GM20431 (cell line): Measurements from ENCODE around the gene TMEM186.
"Not testable (repeated sequence)": the region's sequence is repeated elsewhere in the genome, so short reads cannot be mapped to it uniquely, and the experiment has no call there.

Experiments
- in situ Hi-C: fragments of 300-500 bp; cut with MseI, MboI; formaldehyde crosslinking; loops from one replicate; pipeline ENCODE4 v1.15.0; 2020; ENCODE audit warnings: low sequenced_read_pairs; ENCODE audit not compliant: unreplicated experiment

The TMEM186 gene

DNA sequence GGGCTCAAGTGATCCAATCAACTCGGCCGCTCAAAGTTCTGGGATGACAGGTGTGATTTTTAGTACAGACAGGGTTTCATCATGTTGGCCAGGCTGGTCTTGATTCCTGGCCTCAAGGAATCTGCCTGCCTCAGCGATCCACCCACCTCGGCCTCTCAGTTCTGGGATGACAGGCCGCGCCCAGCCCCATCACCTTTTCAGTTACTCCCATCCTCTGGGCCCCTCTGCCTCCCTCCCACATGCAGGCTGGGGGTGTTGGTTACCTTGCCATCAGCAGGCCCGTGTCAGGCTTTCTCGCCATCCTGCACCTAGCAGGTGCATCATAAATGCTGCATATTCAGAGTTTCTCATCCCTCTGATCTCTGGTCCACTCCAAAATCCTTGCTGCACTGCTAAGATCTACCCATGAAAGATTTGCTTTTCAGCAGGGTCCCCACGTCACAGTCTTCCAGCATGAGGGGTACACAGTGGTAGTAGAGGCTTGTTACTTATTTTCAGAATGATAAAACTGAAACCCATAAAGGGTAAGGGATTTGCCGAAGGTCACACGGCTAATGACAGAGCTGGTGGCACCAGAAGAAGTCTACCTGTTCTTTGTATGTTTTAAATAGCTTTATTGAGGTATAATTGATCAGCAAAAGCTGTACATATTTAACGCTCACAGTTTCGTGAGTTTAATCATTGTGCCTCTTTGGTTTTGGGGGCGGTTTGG, 16.8 kb upstream of the TMEM186 start:
- in situ Hi-C loops: no loop called here

DNA sequence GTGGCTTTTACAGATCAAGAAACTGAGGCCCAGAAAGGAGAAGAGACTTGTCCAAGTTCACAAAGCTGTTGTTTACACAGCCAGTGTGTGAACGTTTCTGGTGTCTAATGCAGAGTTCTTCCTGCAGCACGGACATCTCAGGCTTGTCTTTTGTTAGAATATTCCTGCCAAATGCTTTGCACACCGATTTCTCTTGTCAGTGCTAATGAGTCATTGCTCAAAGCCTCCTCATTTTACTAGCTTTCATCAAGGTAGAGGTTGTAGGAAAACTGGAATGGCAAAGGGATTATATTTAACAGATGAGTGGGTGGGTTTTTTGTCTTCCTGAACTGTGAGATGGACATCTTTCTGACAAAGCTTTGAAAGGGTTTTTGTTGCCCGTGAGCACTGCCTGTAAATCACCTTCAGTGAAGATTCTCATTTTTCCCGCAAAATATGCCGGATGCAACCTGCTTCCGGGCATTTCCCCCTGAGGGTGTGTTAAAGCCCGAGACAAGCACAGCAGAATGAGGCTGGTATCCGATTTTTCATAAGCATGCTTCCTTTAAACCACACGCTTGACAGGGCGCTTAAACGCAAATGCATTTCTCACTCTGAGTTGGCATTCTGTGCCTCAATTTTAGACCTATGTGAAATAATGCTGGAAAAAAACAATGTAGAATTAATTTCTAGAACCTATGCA, 14.9 kb upstream of the TMEM186 start:
- in situ Hi-C loops: no loop called here

DNA sequence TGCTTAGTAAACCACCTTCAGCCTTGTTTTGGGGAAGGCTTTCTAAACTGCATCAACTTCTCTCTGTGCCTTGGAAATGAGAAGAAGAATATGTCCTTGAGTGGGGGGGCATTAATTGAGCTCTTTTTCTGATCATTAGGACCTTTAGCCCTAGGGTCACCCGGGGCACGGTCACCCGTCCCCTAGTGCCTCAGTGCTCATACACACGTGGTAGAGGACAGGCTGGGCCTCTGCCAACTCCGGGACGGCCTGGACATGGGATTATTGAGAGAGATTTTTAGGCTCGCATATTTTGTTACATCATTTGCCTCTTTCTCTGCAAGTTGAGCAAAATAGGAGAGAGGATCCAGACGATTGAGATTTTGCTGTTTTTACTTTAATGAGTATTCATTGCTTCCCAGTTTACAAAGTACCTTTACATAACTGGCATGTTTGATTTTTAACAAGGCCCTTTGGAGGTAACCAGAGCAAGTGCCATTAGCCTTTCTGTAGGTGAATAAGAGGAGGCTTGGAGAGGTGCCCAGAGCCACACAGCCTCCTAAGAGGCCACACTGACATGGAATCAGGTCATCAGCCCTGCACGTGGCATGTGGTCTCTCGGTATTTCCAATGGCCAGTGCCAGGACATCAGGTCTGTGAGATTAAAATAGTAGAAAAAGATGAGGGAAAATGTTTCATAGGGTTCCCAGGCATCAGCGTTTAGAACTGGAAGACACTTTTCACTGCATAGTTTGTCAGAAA, 11.3 kb upstream of the TMEM186 start:
- in situ Hi-C loops: no loop called here

- in situ Hi-C loops: no loop called here
Measured at GRCh38 chr16:8808009-8808408, 10.6 kb upstream of the TMEM186 start.

GRCh38 chr16:8807189-8807588, 9.8 kb upstream of the TMEM186 start:
- in situ Hi-C loops: no loop called here

- in situ Hi-C loops: no loop called here
Measured at GRCh38 chr16:8806272-8806983, 9.0 kb upstream of the TMEM186 start.

DNA sequence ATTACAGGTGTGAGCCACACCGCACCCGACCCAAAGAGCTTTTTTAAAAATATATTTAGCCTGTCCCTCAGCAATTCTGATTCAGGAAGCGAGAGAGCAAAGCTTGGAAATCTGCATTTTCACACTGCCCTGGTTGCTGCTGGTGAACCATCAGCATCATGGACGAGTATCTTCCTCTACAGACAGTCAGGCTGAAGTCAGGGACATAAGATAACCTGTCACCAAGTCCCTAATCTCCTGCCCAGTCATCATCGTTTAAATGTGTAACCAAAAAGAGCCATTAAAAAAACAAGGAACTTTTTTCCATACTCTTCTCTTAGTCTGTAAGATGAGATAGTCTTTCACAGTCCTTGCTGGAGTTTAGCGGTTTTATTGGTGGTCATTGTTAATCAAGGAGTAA, 6.9 kb upstream of the TMEM186 start:
- in situ Hi-C loops: no loop called here

- in situ Hi-C loops: not testable (repeated sequence)
Measured at GRCh38 chr16:8803733-8804132, 6.3 kb upstream of the TMEM186 start.

DNA sequence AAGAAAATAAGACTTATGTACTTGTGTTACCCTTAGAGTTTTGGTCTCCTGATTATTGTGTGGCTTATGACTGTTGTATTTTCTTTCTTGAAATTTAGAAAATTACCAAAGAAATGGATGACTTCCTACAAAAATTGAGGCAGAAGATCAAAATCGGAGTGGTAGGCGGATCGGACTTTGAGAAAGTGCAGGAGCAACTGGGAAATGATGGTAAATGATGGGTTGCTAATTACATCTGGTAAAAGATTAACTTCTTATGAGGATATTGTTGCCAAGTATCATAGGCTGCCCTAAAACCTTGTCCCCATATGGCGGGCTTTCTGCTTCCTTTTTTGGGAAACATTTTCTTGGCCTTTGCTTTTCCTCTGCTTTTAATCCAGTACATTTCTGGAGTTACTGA, 4.3 kb upstream of the TMEM186 start:
- in situ Hi-C loops: no loop called here

- in situ Hi-C loops: no loop called here
Measured at GRCh38 chr16:8798535-8799157, 1.2 kb upstream of the TMEM186 start.

DNA sequence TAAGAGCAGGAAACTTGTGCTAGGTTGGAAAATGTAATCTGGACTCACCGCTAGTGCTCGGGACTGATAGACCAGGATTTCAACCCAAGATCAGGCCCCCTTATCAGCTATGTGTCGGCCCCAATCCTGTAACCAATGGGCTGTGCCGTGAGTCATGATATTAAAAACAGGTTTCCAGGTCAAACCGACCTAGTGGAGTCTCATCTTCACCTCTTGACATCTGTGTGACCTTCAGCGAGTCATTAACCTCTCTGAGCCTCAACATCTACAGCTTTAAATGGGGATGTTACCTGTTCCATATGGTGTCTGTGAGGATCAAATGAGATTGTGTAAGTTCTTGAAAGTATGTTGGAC, 712 bp upstream of the TMEM186 start:
- in situ Hi-C loops: no loop called here

- in situ Hi-C loops: no loop called here
Measured at GRCh38 chr16:8796469-8797363, 723 bp downstream of the TMEM186 start.

DNA sequence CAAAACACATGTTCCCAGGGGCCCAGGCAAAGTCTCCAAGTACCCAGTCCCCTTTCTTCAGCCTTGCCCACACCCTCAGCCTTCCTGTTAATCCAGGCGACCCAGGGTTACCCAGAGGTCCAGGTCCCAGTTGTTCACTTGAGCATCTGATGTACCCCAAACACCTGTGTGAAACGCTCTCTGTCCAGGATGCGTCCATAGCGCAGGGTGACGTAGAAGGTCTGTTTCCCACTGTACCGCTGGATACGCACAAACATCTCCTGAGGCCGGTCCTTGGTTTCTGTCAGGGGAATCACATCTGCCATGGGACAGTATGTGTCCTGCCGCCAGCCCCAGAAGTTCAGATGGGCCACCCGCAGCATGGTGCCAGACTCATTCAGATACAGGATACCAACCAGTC, 1.6 kb downstream of the TMEM186 start:
- in situ Hi-C loops: no loop called here

- in situ Hi-C loops: no loop called here
Measured at GRCh38 chr16:8795091-8795490, 2.3 kb downstream of the TMEM186 start.

DNA sequence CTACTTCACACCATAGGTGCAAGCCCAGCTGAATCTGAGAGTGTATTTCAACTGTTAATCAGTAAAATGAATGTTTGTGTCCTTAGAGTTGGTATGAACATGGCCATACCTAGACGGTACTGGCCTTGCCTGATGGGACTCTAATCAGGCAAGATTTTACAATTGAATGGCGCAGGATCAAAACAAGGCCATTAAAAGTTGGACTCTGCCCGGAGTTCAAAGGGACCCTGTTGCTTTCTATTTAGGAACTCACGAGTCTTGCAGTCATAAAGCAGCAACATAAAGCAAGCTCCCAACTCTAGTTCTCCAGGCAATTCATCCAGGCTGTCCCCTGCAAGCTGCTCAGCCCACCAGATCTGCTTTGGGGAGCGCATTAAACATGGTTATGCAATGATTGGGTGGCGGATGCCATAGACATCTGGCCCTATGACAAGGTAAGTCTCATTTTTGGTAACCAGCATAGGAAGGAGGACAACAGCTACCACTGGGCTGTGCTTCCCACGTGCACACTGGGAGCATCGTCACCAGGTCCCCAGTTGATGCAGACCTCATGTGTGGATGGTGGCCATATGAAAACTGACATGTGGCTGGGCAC, 8.8 kb downstream of the TMEM186 start:
- in situ Hi-C loops: loop anchor here (10.0 kb wide), 1 partner anchor 64 kb away; no protein-coding TSS in a partner anchor

DNA sequence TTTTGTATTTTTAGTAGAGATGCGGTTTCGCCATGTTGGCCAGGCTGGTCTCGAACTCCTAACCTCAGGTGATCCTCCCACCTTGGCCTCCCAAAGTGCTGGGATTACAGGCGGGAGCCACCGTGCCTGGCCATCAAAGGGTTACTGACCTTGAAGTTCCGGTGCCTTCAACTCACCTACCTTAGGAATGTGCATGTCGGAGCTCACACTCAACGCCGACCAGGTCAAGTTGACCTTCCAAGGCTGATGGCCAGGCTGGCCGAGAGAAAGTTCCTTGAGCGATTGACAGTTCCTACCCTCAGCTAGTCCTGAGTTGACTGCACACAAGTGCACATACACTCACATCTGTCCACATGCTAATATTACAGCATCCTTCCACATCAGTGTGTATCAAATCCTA, 11.1 kb downstream of the TMEM186 start:
- in situ Hi-C loops: loop anchor here (10.0 kb wide), 1 partner anchor 62 kb away; no protein-coding TSS in a partner anchor

DNA sequence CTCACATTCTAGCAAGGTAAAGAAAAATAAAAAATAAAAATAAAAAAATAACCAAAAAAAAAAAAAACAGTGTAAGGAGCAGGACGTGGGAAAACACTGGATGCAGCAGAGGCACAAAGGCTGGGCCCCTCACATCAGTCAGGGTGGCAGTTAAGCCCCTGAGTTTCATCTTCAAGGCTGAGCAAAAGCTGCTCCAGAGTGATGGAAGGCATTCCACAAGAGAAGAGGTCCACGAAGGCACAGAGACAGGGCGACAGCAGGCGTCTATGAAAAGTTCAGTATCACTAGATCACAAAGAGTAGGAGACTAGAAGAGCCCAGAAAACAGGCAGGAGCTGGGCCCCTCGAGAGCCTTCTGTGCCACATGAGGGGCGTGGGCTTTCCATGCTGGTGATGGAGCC, 12.0 kb downstream of the TMEM186 start:
- in situ Hi-C loops: loop anchor here (10.0 kb wide), 1 partner anchor 61 kb away; no protein-coding TSS in a partner anchor

DNA sequence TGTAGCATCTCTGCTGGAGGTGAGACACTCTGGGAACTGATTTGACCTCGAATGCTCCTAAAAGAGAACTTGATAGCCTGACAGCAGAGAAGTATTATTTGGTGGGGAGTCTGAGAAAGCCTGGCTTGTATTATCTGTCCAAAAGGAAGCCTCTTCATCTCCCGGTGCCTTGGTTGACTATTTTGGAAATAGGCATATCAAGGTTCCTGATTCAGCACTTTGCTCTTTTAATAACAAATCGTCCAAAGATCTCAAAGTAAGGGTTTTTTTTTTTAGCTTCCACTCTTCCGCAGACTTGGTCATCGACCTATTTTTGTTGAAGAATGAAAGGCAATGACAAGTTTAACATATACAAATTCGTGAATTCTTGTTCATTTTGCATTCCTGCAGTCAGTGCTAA, 14.8 kb downstream of the TMEM186 start:
- in situ Hi-C loops: loop anchor here (10.0 kb wide), 1 partner anchor 58 kb away; no protein-coding TSS in a partner anchor

- in situ Hi-C loops: loop anchor here (10.0 kb wide), 1 partner anchor 57 kb away; no protein-coding TSS in a partner anchor
Measured at GRCh38 chr16:8781797-8782196, 15.6 kb downstream of the TMEM186 start.
